Dermis microvascular lymphatic vessel endothelial cell (primary cell): Measurements from ENCODE around the gene NR4A1. TPM values are rescaled to one million over a fixed set of nuclear protein-coding genes. Genes with fewer than 3 reads are reported as not detected.
A peak's percentile ranks its signal among the peaks of the same experiment; 100 is the strongest.

Source experiments
- DNase-seq, 2 donors: peaks; one replicate each; pipeline versions ENCODE4 v3.0.0 to v3.0.0-alpha.2; 2010; ENCODE audit warnings: low read depth in 2 of 2
- total RNA-seq: library from RNA; depleted of rRNA; stranded (reverse); fragments of >200 nt; gene quantifications from 2 replicates; pipeline ENCODE4 v1.2.1, GENCODE V29; 2014

NR4A1 gene
- total RNA-seq, 1 donor from 2014 or later: 0.77 TPM

DNA sequence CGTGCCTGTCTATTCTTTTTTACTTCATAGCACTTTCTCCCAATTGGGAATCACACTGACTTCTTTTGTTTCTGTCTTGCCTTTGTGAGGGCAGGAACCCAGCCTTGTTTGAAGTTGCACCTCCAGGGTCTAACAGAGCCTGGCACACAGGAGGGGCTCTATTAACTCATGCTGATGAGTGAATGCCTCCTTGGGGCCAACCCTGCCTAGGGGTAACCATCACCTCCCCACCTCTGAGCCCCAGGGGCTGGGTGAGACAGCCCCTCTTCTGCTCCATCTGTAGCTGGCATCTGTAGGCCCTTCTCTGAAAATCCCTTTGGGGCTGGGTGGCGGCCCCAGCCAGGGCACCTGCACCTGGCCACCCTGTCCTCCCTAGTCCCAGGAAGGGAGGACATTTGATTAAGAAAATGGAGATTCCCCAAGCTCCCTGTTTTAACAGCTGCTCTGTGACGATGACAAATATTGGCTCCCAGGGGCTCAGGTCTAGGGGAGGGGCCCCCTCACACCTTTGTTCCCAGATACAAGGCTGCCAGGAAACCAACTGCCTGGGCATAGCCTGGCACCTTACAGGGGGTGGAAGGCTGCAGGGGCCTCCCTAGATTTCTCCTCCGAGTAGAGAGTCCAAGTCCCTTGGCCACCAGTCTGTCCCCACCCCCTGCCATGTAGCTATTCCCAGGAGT is 32.7 kb upstream of the NR4A1 start:
- DNase-seq: no peak

DNA sequence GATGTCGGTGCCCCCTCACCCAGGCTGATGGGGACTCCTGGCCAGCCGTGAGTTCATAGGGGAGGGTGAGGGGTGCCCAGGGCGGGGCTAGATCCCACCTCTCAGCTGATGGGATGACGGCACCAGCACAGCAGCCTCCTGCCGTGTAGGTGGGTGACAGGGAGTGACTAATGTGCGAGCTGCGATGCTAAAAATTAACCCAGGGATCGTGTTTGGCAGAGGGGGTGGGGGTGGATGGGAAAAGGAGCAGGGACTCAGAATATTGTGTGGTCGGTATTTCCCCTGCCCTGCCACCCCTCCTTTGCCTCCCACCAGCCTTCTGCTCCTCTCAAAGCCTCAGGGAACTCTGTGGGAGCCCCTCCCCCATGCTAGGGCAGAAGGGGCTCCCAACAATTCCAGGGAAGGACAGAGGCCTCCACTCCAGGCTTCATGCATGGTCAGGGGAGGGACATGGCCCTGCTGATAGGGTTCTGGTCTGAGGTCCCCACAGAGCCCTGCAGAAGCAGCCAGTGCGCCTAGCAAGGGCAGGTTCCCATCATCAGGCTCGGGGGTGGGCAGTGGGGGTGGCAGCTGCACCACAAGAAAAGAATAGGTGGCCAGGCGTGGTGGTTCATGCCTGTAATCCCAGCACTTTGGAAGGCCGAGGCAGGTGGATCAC is 32.0 kb upstream of the NR4A1 start:
- no peak for DNase-seq

DNA sequence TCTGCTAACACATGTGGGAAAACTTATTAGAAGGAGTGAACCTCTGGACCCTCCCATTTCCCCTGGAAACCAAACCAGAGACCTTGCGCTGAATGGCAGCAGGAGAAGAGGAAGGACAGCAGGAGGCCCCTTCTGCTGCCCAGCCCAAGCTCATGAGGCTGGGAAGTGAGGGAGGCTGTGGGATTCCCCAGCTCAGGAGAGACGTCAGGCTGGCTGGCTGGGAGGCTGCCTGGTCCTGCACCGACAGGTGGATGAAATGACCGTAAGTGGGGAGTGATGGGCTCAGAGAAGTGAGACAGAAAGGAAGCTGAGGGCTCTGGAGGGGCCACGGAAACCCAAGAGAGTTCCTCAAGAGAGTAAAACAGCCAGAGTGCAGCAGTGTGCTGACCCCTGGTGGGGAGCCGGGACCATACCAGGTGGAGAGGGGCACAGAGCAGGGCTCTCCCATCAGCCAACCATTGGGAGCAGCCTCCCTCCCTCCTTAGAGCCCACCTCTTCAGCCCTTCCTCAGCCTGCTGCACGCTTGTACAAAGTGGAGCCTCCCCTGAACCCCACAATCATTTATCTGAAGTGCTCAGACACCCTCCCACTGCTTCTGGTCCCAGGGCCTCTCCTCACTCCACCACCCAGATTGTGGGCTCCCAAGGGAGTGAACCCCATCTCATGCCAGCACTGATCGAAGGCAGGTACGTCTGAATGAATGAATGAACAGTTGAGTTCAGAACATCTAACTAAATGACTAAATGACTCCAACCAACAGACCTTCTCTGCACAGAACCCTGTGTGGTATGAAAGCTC is 30.5 kb upstream of the NR4A1 start:
- peak in 1 of 2 donors; percentile 67 for DNase-seq

DNA sequence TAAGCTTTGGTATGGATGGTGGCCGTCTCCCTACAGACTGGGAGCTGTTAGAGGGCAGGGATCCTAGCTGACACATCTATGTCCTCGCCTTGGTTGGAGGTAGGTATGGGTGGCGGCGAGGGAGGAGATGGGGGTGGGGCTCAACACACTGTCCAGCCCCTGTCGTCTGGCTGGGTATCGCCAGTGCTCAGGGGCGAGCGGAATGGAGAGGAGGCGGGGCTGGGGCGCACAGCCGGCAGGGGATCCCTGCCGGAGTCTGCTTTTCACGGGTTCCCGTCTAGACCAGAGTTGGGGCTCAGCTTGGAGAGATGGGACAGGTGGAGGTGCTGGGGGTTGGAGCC is 28.4 kb upstream of the NR4A1 start:
- DNase-seq: peak in 1 of 2 donors; percentile 65

DNA sequence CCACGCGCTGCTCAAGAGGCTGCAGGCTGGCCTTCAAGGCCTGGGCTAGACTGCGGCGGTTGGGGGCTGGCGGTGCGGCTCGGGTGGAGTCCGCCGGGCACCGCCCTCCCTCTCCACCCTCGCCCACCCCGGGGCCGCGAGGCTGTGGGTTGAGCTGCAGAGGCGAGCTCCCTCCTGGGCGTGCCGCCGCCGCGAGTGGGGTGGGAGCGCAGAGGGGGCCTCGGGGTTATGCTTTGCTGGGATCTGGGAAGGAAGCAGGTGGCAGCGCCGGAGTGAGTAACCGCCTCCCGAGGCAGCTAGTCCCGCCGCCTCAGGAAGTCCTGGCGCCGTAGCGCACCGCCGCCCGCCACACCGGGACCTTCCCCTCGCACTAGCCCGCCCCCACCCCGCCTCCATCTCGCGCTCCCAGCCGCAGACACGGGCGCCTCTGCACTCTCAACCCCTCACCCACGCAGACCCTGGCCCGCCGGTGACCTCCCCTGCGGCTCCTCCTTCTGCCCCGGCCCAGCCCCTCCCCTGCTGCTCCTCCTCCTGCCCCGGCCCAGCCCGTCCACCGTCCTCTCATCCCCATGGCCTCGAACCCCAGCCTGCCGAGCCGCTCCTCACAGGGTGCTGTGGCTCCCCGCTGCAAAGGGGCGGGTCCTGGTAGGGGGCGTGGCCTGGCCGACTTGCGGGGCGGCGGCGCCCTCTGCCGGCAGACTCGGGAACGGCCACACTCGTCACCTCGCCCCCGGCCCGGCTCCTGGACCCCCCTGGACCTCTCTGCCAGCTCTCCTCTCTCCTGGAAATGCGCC is 27.9 kb upstream of the NR4A1 start:
- DNase-seq: peak in 1 of 2 donors; percentile 90

DNA sequence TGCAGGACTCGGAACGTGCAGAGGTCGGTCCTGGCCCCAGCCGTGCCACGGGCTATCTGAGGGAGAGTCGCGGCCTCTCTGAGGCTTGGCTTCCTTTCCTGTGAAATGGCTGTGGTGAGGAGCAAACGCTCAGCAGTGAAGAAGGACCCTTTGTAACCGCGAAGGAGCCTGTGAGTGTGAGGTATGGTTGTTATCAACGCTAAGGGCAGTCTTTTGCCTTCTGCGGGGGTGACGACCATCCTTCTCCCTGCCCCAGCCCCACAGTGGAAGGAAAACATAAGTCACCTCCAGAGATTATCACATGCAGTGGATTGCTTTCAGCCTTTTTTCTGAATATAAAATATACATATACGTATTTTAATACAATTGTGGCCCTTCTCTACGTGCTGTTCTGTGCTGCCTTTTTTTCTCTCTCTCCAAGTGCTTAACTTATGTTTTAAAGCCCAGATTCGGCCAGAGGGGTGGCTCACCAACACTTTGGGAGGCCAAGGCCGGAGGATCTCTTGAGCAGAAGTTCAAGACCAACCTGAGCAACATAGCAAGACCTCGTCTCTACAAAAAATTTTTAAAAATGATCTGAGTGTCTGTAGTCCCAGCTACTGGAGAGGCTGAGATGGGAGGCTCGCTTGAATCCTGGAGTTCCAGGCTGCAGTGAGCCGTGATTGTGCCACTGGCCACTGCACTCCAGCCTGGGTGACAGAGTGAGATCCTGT is 27.1 kb upstream of the NR4A1 start:
- no peak for DNase-seq

DNA sequence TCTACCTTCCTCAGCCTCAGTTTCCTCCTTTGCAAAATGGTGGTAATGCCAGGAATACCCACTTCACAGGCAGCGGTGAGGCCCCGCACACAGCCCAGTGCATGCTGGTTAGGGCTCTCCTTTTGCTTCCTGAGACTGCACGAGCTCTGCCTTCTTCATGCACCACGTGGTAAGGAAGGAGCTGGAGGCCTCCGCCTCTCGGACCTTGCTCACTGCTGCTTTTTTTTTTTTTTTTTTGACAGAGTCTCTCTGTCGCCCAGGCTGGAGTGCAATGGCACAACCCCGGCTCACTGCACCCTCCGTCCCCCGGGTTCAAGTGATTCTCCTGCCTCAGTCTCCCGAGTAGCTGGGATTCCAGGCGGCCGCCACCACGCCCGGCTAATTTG is 26.4 kb upstream of the NR4A1 start:
- no peak for DNase-seq

DNA sequence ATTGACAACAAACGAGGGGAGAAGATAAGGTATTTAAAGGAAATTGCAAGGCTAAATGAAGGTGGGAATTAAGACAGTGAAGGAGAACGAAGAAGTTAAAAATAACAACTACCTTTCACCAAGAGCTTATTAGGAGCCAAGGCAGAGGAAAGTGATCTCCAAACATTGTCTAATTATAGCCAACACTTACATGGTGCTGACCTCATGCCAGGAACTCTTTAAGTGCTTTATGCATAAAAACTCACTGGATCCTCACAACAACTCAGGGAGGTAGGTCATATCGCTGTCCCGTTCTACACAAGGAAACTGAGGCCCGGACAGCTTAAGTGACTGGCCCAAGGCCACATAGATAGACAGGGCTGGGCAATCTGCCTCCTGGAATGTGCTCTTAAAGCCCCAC is 25.0 kb upstream of the NR4A1 start:
- DNase-seq: no peak

DNA sequence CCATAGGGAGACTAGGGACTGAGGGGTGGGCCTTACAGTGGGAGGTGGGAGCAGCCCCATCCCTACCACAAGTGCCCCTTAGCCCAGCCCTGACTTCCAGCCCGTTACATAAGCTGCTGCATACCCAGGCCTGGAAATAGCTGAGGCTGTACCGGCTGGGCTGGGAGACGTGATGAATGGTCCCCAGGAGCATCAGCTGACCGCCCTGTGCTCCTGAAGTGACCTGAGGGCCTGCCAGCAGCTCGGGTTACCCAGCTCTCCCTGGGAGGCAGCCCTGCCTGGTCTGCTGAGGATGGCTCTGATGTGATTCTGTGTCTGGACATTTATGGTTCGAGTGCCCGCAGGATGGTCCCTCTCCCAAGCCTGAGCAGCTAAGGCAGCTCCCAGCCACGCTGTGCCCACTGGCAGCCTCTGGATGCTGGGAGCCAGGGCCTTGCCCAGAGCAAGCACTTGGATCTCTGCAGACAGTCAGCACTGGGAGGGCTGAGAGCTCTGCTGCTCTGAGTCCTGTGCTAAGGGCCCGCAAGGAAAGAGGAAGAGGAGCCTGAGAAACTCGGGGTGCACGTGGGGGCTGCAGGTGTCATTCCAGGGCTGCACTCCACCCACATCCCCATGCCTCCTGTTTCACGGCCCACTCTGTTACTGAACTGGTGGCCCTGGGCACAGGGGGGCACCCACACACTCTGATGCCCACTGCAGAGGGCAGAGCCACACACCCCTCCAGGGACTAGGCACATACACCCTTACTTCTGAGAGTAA is 24.0 kb upstream of the NR4A1 start:
- no peak for DNase-seq

DNA sequence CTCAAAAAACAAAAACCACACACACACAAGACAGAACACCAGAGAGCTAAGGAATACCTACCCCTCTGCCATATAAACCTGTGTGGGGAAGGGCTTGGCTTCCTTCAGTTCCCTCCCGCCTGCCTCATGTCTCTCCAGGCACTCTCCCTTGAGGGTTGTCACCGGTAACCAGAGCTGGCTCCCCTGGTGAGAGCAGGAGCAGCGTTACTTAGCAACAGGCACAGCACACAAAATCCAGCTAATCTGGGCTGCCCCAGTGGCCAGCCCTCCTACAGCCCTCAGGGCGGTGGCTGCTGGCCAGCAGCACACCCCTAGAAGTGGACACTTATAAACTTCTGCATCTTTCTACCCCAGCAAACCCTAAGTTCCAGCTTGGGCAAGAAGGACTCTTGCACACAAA is 21.6 kb upstream of the NR4A1 start:
- no peak for DNase-seq

DNA sequence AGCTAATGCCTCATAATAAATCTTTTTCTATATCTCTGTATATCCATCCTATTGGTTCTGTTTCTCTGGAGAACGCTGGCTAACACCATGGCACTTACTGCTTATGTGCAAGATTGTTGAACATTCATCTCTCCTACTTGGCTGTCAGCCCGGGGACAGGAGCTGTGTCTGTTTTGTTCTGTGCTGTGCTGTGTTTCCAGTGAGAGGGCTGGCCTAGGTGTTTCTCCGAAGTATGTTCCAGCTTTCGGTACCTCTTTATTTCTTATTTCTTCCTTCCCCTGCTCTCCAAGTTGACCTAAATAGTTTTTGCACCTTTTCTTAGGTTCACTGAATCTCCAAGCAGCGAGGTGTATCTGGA is 18.8 kb upstream of the NR4A1 start:
- peak in 1 of 2 donors; percentile 59 for DNase-seq

DNA sequence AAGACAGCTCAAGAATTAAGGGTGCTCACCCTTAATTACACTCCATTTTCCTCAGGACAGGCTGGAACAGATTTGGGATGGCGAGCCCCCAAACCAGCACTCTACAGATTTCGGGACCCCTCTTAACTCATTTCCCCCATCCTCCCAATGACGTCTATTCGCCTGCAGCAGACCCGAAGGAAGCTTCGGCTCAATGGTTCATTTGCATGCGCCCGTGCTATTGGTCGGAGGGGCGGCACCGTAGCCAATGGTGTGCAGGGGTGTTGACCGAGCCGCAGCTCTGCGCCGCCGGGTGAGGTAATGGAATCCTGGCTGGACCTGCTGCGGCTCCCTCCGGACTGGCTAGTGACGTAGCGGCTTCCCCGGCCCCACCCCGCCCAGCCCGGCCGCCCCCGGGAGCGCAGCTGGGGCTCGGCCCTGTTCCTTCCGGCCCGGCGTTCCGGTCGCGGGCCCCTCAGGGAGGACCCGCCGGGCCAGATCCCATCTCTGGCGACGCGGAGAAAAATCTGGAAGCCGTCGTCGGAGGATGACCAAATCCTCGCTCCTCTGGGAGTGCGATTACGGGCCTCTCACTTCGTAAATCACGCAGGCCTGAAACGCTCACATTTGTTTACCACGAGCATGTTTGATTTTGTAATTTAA is 18.3 kb upstream of the NR4A1 start:
- peak; percentile 94 to 98 for DNase-seq

DNA sequence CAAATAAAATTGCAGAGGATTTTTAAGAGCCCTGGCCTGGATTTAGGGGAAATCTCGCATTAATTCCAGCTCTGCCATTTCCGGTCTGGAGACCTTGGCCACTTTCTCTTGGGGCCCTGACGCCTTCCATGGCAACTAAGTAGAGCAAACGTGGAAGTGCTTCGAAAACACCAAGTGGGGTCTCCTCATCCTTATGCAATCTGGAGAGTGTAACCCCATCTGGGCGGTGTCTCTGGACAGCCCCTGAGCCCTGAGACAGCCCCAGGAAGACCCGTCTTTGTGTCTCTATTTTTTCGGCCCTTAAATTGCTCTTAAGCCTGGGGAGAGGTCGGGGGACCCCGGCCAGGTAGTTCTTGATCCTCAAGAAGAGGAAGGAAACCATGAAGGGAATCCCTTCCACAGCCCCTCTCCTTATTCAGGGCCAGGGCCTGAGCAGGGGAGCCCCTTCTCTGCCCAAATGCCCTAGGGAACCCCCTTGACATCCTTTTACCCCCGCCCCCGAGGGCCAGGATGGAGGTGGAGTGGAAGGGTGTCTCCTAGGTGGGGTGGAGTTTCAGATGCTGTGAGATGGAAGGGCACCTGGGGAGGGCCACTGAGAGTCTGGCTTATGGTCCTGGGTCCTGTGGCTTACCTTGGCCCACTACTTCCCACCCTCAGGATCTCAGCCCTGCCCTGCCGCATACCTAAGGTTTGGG is 17.6 kb upstream of the NR4A1 start:
- DNase-seq: no peak

DNA sequence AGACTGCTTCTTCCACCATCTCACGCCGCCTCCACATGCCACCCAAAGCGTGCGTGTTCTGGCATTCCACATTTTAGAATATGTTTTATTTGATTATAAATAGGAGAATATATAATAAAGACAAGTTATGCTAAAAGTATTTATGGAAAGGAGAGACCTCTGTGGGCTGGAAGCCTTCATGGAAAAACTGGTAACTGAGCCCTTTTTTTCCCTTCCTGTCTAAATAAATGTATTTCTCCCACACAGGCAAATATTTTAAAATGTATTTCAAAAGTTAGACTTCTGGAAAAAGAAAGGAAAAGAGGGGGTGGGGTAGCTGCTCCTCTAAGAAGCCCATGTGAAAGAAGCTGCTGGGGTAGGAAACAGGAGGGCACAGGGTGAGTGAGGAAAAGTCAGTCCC is 16.1 kb upstream of the NR4A1 start:
- DNase-seq: no peak

DNA sequence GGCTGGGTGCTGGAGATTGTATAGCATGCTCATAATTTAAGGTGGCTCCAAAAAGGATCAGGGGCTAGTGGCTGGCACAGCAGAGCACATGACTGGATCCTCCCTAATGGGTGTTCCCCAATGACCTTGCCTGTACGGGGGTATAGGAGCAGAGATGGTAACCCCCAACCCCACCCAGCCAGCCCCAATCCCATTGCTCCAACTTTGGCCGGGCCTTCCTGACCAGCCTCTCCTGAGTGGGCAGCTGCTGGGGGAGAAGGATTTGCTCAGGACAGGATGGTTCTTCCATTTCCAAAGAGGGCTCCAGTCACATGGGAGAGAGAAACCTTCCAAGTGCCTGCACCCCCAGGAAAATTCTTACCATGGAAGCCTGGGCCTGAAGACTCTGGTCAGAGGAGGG is 15.3 kb upstream of the NR4A1 start:
- no peak for DNase-seq

DNA sequence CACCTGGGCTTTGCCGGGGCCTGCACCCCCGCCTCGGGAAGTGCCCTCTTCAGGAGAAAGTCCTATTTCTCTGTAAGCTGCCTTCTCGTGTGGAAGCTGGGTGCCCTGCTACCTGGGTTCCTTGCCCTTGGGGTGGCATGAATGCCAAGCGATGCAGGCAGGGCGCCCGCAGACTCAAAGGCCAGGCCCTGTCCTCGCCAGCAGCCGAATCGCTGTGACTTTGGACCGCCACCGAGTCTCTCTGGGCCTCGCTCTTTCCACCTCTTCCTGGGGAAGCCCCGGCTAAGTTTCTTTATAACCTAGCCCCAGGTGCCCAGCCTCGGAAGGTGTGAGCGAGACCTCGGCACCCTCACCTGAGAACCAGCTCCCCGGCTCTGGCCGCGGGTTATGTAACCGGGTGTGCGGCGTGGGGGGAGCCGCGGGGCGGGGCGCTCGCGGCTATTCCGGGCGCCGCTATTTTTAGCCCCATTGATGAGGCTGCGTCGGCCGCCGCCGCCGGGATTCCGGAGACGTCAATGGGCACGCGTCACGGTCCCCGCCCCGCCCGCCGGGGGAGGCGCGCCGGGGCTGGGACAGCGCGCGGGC is 14.6 kb upstream of the NR4A1 start:
- DNase-seq: peak in 1 of 2 donors; percentile 79

DNA sequence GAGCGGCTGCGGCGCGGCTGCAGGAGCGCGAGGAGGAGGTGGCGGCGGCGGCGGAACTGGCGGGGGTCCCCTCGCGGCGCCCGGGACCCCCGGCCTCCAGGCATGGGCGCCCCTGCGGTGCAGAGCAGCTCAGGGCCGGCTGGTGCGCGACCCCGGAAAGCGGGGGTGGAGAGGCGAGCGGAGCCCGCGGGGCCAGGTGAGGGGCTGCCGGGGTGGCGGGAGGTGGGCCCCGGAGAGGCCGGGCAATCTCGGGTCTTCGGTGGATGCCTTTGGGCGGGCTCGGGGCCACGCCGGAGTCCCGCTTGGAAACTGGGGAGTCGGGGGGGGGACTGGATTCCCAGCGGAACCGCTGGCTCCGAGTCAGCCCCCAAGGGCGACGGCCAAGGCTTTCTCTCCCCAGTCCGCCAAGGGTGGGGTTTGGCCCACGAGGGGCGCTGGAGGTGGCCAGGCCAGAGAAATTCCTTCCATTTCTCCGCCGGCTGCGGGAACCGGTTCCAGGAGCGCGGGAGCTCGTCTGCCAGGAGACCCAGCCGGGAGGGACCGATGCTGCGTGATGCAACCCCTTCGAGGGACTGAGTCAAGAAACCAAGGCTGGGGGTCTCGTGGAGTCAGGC is 13.9 kb upstream of the NR4A1 start:
- DNase-seq: peak in 1 of 2 donors; percentile 34

DNA sequence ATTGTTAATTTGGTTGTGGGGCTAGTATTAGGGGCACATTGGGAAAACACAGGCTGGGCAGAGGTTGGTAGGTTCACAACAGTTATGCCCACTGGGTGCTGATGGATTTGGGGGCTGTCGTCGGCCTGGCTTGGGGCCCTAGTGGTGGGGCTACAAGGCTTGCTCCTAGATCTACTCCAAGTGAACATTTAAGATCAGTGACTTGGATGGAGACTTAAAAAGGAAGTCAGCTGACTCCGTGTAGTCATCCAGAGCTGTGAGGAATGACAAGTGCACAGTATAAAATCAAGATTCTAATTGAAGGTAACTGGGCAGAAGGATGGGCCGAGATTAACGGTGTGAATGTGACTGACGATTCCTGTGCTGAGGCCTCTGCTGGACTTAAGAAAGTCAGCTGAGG is 12.8 kb upstream of the NR4A1 start:
- DNase-seq: peak in 1 of 2 donors; percentile 37

DNA sequence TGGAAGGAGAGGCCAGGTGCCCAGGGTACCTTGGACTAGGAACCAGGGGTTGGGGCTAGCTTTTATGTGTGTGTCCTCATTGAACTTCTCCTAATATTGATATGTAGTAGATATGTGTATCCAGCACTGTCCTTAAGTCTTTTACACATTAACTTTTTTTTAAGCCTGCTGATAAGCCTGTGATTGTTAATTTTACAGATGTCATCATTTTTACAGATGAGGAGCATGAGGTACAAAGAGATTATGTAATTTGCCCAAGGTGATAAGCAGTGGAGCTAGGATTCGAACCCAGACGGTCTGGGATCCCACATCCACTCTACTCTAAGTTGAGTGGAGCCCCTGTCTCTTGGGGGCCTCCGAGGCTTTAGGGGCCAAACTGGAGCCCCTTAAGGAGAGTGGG is 10.2 kb upstream of the NR4A1 start:
- no peak for DNase-seq
